ENCODE data around the gene PCBD2.

DNA sequence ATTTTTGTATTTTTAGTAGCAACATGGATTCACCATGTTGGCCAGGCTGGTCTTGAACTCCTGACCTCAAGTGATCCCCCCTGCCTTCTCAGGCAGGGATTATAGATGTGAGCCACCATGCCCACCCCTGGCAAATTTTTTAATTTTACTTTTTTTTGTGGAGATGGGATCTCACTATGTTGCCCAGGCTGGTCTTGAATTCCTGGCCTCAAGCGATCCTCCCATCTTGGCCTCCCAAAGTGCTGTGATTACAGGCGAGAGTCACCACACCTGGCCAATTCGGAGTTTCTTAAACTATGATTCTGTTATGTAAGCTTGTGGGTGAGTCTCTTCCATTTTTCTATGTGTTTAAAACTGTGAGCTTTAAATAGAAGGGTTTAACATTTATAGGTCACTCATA, 27.6 kb downstream of the PCBD2 start:
- TF ChIP-seq, protein P1, sequence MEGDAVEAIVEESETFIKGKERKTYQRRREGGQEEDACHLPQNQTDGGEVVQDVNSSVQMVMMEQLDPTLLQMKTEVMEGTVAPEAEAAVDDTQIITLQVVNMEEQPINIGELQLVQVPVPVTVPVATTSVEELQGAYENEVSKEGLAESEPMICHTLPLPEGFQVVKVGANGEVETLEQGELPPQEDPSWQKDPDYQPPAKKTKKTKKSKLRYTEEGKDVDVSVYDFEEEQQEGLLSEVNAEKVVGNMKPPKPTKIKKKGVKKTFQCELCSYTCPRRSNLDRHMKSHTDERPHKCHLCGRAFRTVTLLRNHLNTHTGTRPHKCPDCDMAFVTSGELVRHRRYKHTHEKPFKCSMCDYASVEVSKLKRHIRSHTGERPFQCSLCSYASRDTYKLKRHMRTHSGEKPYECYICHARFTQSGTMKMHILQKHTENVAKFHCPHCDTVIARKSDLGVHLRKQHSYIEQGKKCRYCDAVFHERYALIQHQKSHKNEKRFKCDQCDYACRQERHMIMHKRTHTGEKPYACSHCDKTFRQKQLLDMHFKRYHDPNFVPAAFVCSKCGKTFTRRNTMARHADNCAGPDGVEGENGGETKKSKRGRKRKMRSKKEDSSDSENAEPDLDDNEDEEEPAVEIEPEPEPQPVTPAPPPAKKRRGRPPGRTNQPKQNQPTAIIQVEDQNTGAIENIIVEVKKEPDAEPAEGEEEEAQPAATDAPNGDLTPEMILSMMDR (IDR thresholded peaks at IDR 0.05; ENCODE audit: low read length): no peak
- TF ChIP-seq EZH2phosphoT487 (IDR thresholded peaks at IDR 0.05; ENCODE audit: low read length): no peak
